ENCODE results near the gene CATSPERD.

Gene CATSPERD, protein sequence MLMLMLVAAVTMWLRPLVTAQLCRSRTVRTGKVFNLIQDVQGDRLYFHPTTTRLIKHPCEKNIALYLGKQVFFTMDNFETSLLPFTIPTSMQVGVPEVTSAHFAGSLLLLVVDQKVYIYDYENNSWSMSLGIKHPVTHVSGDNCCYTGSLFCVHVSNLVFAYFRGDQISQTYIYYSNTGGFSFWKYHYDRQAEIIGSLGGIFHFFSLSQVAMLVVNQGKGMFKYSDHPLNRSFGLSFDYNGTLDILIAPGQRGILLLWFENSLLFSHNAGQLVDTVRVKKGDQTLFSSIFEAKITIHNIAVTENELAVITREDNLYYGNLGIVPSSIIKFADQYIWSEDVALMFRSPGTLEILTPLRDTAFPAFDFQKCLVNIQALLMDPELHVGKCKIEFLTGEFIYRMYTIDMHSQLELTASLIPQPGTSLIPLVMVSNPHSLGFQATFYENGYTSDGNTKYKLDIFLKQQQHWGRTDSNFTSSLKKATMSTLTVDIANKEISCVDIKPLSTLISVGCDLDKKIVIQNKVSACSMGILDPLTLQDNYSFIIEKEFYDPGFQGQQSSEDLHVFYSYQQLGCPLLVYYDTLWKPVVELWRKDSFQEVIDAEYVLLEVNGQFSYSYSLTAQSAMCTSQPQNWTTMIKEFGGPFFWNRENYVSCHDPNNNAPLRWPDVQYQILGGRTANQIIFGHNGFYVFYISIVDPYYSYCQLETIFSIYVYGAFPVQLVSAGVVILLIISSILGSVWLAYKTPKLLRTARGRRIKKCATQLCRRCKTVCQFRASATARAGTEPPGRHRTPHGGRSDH

GRCh38 chr19:5719961-5720790, at the start of gene CATSPERD, which contains the start of gene LONP1:
Gene CATSPERD (plus strand): TSS chr19:5720637. CDS start chr19:5720738, 101 bp downstream.
Gene LONP1 (minus strand): TSS chr19:5720146. CDS start chr19:5720132, 14 bp downstream.
- peak; percentile 95 to 97 for DNase-seq (ENCODE audit: low read depth in 2 of 2)

GRCh38 chr19:5671600-5671999, 48.8 kb upstream of the CATSPERD start:
- no peak for DNase-seq (ENCODE audit: low read depth in 2 of 2)

- no peak for DNase-seq (ENCODE audit: low read depth in 2 of 2)
These were observed 47.6 kb upstream of the CATSPERD start for GRCh38 chr19:5672708-5673459.

DNA sequence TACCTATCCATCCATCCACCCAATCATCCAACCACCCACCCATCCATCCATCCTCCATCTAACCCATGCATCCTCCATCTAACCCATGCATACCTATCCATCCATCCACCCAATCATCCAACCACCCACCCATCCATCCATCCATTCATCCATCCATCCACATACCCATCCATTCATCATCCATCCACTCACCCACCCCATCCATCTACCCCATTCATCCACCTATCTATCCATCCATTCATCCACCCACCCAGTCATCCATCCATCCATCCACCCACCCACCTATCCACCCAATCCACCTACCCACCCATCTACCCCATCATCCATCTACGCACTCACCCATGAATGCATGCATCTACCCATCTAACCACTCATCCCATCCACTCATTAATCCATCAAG, 46.7 kb upstream of the CATSPERD start:
- DNase-seq (ENCODE audit: low read depth in 2 of 2): no peak

DNA sequence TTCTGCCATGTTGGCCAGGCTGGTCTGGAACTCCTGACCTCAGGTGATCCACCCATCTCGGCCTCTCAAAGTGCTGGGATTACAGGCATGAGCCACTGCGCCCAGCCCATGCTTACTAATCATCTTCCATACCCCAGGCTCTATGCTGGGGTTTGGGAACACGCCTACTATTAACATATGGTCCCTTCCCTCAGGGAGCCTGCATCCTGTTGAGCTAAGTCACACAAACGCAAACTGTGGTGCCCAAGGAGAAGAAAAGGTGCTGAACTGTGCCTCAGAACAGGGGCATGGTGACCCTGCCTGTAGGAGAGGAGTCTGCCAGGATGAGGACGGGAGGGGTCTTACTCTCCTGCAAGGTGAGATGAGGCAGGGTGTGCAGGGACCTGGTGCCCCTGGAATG, 45.7 kb upstream of the CATSPERD start:
- DNase-seq (ENCODE audit: low read depth in 2 of 2): no peak

DNA sequence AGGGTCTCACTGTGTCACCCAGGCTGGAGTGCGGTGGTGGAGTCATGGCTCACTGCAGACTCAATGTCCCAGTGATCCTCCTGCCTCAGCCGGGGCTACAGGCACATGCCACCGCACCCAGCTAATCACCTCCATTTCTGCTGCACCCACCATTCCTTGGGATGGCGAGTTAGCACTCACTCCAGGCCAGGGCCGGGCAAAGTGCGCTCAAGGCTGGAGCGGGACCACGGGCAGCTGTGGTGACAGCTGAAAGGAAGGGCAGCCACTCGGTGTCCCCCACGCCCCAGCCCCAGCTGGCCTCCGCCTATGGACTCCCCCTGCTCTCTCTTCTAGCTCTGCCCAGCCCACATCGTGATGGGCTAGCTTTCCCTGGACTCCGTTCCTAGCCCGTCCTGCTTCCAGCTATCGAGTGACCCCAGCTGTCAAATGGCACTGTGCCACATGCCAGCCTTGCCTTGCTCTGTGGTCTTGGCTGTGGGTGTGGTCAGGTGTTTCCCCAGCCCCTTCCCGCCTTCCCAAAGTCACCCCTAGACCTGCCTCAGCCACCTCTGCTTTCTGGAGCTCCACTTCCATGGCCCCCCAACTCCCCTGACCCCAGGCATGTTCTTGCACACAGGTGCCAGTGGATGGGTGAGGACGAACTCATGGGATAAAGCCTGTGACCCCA, 44.2 kb upstream of the CATSPERD start:
- DNase-seq (ENCODE audit: low read depth in 2 of 2): no peak

- DNase-seq (ENCODE audit: low read depth in 2 of 2): no peak
These were observed 43.7 kb upstream of the CATSPERD start for GRCh38 chr19:5676772-5677105.

- DNase-seq (ENCODE audit: low read depth in 2 of 2): no peak
These were observed 43.3 kb upstream of the CATSPERD start for GRCh38 chr19:5677136-5677535.

GRCh38 chr19:5677580-5677979, 42.9 kb upstream of the CATSPERD start:
- no peak for DNase-seq (ENCODE audit: low read depth in 2 of 2)

GRCh38 chr19:5678071-5678718, 42.2 kb upstream of the CATSPERD start:
- no peak for DNase-seq (ENCODE audit: low read depth in 2 of 2)

DNA sequence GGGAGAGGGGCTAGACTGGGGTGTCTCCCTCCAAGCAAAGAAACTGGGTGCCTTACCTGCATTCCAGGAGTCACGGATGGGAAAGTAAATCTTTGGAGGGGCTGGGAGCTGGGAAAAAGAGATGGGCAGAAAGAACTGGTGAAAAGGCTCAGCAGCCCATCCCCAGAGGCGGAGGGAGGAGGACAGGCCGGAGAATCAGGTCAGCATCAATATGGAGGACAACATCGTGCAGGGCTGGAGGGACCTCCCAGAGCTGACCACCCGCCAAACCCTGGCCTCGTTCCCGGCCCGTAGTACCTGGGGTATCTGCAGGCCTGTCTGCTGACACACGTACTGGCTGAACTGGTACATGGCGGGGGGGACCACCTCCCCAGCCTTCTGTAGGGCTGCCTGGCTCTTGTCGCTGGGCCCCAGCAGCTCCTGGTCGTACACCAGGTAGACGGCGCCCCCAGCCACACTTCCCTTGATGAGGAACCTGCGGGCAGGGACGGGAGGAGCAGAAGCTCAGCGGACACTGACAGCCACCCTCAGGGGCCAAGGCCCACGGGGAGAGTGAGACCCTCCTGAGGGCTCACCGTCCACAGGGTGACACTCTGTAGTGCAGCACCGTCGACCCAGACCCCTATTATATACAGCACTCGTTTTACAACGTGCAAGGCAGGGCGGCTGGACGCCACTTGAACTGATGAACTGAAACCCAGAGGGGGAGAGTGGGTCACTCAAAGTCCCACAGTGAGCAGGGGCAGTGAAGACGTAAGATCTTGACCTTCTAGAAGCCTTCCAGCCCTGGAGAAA, 41.0 kb upstream of the CATSPERD start:
- DNase-seq (ENCODE audit: low read depth in 2 of 2): no peak

GRCh38 chr19:5680084-5680436, 40.4 kb upstream of the CATSPERD start:
- no peak for DNase-seq (ENCODE audit: low read depth in 2 of 2)

DNA sequence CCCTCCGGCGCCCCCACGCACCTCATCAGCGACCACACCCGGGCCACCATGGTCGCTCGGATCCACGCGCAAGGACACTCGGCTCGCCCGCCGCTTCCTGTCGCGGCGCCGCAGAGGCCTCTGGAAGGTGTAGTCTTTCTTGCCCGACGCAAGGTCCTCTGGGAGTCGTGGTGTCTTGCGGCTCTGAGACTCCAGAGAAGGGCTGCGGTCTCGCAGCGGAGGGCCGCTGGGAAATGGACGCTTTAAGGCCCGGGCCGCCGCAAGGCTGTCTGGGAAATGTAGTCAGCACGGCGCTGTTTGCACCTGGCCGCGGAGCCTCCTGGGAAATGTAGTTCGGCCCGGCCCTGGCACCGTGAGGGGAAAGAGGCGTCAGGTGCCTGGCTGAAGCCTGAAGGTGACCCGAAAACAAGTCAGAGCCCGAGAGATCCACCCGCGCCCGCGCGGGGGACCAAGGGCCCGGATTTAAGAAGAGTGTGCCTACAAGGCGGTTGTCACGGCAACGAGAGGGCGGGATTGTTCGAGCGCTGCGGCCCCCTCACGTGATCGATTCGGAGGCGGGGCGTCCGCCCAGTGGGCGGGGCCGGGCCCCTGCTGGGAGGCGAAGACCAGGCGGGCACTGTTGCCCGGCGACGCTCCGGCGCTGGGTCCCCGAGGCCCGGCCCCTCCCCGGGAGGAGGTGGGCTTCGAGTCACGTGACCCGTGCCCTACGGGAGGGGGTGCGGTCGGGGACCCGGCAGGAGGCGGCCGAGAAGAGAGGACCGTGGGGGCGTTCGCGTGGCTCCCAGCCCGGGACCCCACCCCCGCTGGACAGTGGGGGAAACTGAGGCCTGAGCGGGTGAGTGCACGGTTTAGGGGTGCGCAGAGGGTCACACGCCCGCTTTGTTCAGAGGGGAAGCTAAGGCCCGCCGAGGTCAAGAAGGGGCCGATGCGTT, 39.7 kb upstream of the CATSPERD start, which contains the start of the genes HSD11B1L and MICOS13:
TSS of gene HSD11B1L (plus strand) at position 591 of the 932 bp plus-strand sequence. CDS start 3,806 bp downstream, outside the sequence.
TSS of gene MICOS13 (minus strand) at position 80 of the 932 bp plus-strand sequence. CDS start at position 50, 30 bp downstream.
- peak; percentile 94 to 97 for DNase-seq (ENCODE audit: low read depth in 2 of 2)

- no peak for DNase-seq (ENCODE audit: low read depth in 2 of 2)
These were observed 38.9 kb upstream of the CATSPERD start for GRCh38 chr19:5681391-5682106.

DNA sequence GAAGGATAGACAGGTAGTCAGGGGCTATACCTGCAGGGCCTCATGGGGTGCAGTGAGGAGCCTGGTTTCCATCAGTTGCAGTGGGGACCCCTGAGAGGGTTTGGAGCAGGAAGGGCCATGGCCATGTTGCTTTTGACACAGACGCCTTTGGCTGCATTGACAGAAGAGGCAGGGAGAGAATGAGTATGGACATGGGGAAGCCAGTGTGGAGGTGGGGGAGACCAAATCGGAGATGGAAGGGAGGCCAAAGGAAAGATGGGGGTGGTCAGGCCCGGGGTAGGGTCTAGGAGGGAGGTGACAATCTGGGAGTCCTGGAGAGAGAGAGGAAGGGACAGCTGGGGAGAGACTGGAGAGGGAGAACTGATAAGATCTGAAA, 38.3 kb upstream of the CATSPERD start:
- no peak for DNase-seq (ENCODE audit: low read depth in 2 of 2)

GRCh38 chr19:5683177-5683886, 37.1 kb upstream of the CATSPERD start:
- DNase-seq (ENCODE audit: low read depth in 2 of 2): no peak

Measured in activated CD8-positive, alpha-beta memory T cell treated with anti-CD3 and anti-CD28 coated beads for 4 hours (primary cell).